LNCAP (cell line): ENCODE data around the gene CHPF2.

Experiments
- TF ChIP-seq, protein P1 (sequence below): fragments of 450-650 bp; IDR thresholded peaks from 2 replicates; pipeline ENCODE4 v1.5.1; 2017; ENCODE audit warnings: mild to moderate bottlenecking

The CHPF2 gene

DNA sequence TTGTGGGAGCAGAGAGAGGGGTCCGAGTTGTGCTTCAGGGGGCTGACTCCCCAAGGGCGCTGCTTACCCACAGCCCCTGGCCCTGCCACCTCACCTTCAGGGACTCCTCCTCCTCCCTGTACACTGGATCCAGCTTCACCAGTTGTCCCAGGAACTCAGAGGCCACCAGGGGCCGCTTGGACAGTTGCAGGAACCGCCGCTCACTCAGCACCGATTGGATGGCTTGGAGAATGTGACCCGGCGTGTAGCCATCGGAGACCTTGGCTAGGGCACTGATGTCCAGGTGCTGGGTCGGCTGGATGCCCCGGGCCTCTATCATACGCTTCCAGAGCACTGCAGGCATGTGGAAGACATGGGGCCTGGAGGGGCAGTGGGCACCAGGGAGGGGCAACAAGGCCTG, 40.7 kb upstream of the CHPF2 start:
- TF ChIP-seq, protein P1, sequence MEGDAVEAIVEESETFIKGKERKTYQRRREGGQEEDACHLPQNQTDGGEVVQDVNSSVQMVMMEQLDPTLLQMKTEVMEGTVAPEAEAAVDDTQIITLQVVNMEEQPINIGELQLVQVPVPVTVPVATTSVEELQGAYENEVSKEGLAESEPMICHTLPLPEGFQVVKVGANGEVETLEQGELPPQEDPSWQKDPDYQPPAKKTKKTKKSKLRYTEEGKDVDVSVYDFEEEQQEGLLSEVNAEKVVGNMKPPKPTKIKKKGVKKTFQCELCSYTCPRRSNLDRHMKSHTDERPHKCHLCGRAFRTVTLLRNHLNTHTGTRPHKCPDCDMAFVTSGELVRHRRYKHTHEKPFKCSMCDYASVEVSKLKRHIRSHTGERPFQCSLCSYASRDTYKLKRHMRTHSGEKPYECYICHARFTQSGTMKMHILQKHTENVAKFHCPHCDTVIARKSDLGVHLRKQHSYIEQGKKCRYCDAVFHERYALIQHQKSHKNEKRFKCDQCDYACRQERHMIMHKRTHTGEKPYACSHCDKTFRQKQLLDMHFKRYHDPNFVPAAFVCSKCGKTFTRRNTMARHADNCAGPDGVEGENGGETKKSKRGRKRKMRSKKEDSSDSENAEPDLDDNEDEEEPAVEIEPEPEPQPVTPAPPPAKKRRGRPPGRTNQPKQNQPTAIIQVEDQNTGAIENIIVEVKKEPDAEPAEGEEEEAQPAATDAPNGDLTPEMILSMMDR, result no peak

DNA sequence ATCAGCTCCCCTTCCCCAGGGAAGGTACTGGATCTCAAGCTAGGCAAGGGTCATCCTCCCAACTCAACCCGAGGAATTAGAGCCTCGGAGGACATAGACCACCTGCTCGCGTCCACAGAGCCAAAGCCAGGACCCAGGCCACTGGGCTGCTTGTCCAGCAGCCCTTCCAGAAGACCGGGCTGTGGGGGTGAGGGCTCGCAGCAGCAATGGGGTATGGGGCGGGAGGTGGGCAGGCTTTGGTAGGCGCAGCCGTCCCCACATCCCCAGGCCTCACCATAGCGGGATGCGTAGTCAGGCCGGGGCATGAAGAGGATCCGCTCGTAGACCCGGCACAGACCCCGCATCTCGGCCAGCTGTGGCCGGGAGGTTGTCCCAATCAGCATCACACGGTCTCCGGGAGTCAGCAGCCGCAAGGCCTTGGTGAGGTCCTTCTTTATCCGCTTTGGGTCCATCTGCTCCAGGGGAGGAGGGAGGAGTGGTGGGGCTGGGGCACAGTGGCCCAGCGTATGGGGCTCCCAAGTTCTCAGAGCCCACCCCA, 40.2 kb upstream of the CHPF2 start:
- TF ChIP-seq, protein P1, result no peak

DNA sequence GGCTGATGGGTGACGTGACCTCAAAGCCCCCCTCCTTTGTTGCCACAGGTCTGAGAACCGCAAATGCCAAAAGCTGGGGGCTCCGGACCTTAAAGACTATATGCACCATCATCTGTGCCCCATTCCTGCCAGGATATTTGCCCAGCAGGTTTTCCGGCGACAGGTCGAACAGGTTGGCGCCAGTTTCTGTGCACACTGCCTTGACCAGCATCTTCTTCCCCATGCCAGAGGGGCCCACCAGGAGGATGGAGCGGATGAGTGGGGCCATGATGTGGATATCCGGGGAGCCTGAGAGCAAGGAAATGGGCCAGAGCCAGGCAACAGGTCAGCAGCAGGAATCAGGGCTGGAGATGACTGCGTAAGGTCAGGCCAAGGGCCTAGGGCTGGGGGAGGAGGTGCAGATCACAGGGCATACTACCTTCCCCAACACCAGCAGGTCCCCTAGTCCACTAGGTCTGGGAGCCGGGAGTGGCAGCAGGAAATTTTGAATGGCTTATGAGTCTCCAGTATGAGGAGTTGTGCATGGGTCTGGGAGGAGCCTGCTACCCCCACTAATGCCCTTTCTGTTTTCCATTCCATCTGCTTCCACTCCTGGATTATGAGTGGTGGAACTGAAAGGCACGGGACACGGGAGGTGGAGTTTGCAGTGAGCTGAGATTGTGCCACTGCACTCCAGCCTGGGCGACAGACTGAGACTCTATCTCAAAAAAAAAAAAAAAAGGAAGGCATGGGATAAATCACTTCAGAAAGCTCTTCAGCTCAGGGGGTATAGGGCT, 38.9 kb upstream of the CHPF2 start:
- TF ChIP-seq, protein P1, result no peak

DNA sequence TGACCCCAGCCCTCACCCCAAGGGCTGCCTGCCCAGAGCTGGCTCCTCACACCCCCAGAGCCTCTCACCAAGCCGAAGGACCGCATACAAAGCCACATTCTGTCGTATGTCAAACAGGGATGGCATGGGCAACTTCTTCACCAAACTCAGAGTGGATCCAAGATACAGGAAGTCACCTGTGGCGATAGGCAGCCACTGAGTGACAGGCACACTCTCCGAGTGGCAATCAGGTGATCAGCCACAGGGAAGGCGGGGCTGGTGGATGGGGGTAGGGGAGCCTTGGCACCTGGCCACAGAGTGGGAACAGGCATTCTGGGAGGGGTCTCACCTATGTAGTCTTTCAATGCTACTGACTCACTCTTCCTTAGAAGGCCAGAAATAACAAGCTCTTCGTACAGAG, 38.1 kb upstream of the CHPF2 start:
- TF ChIP-seq, protein P1, result no peak

DNA sequence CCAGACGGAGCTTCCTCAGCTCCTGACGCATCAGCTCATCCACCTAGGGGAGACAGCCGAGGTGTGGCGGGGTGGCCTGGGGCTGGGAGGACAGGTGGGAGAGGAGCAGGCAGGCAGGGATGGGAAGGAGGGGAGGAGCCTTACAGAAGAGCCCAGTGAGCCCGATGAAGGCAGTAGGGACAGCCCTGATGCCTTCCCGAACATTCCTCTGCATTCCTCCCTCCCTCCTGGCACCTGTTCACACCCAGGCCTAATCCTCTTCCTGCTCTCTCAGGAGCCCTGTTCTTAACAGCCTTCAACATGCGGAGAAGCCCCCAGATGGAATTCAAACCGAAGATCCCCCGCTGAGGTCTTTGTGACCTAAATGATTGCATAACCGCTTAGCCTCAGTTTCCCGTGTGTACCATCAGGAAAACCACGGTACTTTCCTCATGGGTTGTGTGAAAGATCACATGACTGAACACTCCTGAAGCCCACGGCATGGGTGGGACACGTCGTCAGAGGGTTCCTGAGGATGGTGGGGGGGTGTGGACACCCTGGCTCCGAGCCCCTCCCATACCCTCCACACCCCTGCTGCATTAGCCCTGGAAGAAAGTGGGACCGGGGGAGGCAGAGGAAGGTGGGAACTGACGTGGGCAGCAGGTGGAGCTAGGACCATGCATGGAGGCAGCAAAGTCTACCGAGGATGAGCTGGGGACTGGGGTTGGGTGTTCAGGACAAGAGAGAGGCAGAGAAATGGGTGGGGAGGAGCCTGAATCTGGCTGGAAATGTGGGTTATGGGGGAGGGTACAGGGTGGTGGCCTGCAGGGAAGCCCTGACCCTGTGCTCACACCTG, 36.5 kb upstream of the CHPF2 start:
- TF ChIP-seq, protein P1, result no peak

DNA sequence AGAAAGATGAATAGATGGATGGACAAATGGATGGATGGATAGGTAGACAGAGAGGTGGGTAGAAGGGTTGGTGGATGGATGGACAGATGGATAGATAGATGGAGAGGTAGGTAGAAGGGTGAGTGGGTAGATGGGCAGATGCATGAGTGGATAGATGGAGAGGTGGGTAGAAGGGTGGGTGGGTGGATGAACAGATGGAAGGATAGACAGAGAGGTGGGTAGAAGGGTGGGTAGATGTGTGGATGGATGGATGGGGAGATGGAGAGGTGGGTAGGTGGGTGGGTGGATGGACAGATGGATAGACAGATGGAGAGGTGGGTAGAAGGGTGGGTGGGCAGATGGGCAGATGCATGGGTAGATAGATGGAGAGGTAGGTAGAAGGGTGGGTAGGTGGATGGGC, 34.4 kb upstream of the CHPF2 start:
- TF ChIP-seq, protein P1, result no peak

DNA sequence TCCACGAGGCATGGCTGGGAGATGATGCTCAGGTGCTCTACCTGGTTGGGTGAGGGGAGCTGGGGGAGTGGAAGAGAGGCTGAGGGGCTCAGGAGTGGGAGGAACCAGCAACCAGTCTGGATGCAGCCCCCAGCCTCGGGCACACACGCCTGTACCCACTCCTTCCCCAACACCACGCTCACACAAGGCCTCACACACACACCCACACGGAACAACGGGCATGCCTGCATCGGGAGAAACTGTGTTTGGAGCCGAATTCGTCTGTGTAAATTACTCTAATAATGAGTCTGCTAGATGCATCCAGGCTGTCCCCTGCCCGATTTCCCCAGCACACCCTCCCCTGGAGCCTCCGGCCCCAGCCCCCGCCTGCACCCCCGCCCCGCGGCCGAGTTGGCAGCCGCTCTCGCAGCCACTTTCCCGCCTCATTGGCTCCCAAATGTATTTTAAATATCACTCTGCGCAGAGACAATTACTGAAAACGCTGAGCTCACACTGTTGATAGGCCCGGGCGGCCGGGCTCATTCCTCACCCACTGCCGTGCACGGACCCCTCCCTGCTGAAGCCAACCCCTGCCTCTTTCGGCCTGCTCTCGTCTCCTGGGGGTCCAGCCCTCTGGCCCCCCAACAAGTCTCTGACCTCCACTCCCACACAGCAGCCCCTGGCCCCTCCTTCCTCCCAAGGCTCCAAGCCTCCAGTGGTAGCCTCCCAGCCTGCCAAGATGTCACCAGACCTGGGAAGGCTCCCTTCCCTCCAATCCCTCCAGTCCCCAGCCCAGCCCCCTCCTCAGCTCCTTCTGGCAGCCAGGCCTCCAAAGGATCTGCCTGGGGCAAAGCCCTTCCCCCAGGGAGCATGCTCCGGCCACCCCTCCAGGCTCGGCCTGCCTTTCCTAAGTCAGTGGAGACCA, 33.1 kb upstream of the CHPF2 start:
- TF ChIP-seq, protein P1, result no peak
